Measurements from ENCODE around the gene SPATA20.

Gene SPATA20

DNA sequence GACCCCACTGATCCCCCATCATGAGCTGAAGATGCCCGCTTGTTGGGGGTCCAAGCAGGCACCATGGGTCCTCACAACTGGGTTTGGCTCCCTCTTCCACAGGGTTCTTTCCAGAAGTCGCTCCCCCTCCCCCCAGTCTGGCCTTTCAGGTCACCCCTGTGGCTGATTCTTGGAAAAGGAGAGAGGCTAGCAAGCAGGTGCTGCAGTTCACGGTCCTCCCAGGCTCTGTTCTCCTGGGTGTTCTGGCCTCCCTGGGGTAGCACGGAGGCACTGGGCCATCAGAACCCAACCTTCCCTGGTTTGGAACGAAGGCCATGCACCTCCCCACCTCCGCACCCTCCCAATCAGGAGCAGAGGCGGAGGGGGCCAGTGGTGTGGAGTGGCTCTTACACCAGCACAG lies 32.4 kb downstream of the SPATA20 start:
- no peak for DNase-seq (ENCODE audit: low read depth)

GRCh38 chr17:50580646-50581045 lies 33.7 kb downstream of the SPATA20 start:
- no peak for DNase-seq (ENCODE audit: low read depth)

DNA sequence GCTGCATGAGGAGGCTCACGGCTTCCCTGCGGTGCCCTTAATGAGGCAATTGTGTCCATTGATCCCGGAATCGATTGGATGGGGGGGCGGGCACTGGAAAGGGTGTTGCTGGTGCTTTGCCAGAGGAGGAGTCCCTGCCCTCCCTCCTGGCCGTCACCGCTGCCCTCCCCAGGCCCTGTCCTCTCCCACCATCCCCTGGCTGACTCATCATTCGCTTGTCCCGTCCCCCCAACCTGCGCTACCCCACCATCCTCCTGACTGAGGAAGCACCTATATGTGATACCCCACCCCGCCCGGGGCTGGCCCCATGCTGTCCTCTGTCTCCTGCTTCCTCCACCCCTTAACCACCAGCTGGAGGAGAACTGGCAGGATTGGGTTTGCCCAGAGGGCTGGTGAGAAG lies 34.3 kb downstream of the SPATA20 start:
- DNase-seq (ENCODE audit: low read depth) = no peak

GRCh38 chr17:50582741-50583140 lies 35.8 kb downstream of the SPATA20 start:
- DNase-seq (ENCODE audit: low read depth) = no peak

GRCh38 chr17:50583641-50584040 lies 36.7 kb downstream of the SPATA20 start:
- no peak for DNase-seq (ENCODE audit: low read depth)

DNA sequence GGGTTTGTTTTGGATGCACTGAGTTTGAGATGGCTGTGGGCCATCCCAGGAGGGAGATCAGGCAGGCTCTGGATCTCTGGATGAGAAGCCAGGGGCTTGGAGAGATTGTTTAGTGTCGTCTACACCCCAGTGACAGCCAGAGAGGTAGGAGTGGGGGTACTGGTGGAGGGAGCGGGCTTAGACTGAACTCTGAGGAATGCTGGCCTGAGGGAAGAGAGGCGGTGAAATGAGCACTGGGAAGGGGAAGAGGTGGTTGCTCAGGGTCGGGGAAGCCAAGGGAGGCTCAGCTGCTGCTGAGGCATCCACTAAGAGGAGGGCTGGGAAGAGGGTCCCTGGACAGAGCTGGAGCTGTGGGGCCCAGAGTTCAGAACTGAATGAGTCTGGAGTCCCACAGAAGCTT lies 37.1 kb downstream of the SPATA20 start:
- DNase-seq (ENCODE audit: low read depth) = no peak

- no peak for DNase-seq (ENCODE audit: low read depth)
Measured at GRCh38 chr17:50584749-50585148, 37.8 kb downstream of the SPATA20 start.

GRCh38 chr17:50585346-50585745 lies 38.4 kb downstream of the SPATA20 start:
- DNase-seq (ENCODE audit: low read depth) = no peak

DNA sequence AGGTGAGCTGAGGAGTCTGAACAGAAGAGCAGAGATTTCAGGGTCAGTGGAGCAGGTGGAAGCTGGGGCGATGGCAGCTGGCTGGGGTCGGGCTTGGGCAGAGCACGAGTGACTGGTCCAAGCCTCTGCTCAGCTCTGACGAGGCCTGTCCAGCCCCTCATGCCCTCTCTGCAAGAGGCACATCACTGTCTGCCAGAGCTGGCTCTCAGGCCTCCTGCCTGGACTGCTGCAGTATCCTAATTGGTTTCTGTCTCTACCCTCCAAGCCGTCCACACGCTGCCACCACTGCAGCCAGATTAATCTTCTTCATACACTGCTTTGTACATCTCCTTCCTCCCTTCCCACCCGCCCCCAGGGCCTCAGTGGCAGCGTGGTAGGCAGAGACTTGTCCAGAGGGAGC lies 38.9 kb downstream of the SPATA20 start:
- DNase-seq (ENCODE audit: low read depth) = no peak

GRCh38 chr17:50586421-50587247 lies 39.7 kb downstream of the SPATA20 start:
- no peak for DNase-seq (ENCODE audit: low read depth)

DNA sequence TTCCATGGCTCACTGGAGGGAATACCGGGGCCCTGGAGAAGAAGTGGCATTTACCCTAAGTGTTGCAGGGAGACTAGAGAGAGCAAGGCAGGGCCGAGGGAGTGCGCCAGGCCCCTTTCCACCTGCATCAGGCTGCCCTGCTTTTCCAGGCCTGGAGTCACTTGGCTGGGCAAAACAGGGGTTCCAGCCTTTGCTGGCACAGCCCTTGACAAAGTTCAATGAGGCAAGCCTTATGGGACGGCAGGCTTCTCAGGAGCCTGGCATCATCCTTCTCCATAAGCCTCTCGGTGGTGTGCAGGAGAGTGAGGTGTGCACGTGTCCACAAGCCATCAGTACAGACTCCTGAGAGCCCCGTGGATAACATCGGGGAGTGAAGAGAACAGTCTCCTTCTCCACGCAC lies 40.6 kb downstream of the SPATA20 start:
- DNase-seq (ENCODE audit: low read depth) = no peak

GRCh38 chr17:50588391-50589049 lies 41.5 kb downstream of the SPATA20 start:
- no peak for DNase-seq (ENCODE audit: low read depth)

GRCh38 chr17:50589095-50589705 lies 42.2 kb downstream of the SPATA20 start:
- no peak for DNase-seq (ENCODE audit: low read depth)

DNA sequence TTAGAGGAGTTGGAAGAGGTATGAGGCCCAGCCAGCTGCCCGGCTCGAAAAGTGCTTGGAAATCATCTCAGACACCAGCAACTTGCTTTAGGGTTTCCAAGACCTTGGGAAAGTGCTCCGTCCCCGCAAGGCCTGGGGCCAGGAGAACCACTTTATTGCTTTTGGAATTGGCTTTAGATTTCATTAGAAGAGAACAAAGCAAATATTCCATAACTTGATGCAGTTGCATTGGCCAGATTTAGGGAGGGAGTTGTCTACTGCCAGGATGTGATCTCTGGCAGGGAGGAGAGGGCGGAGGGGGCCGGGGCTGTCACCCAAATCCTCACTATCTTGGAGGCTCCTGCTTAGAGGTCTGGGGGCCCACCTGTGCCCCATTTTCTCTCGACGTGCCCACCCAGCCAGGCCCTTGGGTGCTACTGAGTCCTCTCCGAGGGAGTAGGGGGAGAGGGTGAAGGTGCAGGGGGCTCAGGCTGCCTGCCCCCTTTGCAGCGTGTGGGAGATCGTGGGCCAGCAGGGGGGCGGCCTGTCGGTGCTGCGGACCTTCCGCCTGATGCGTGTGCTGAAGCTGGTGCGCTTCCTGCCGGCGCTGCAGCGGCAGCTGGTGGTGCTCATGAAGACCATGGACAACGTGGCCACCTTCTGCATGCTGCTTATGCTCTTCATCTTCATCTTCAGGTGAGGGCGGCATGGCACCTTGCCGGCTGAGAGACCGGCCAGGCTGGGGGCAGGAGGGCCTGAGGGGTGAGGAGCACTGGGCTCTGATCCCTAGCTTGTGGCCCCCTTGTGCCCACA lies 44.2 kb downstream of the SPATA20 start:
- no peak for DNase-seq (ENCODE audit: low read depth)

- no peak for DNase-seq (ENCODE audit: low read depth)
Measured at GRCh38 chr17:50593321-50593720, 46.3 kb downstream of the SPATA20 start.

- DNase-seq (ENCODE audit: low read depth) = no peak
Measured at GRCh38 chr17:50594128-50594823, 47.3 kb downstream of the SPATA20 start.

GRCh38 chr17:50594892-50595291 lies 47.9 kb downstream of the SPATA20 start:
- no peak for DNase-seq (ENCODE audit: low read depth)

DNA sequence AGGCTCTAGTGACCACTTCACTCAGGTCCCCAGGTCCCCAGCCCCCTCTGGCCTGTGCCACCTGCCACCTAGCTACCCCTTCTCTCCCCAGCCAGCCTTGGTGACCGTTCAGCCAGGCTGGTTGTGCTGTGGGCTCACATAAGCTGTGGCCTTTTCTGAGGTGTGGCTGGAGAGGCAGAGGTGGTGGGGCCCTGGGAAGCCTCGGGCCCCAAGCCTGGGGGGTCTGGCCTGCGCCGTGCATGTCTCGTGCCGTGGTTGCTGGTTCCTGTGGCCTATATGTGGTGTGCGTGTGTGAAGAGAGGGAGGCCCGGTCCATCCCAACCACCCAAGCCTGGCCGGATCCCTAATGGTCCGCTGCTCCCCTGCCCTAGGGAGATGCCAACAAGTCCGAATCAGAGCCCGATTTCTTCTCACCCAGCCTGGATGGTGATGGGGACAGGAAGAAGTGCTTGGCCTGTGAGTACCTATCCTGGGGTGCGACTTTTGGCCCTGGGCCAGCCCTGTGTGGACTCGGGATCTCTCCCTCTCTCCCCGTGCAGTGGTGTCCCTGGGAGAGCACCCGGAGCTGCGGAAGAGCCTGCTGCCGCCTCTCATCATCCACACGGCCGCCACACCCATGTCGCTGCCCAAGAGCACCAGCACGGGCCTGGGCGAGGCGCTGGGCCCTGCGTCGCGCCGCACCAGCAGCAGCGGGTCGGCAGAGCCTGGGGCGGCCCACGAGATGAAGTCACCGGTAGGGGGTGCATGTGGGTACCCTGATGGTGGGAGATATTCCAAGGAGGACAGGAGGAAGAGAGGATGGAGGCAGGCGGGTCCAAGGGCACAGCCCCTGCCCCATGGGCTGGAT lies 49.4 kb downstream of the SPATA20 start:
- no peak for DNase-seq (ENCODE audit: low read depth)

GRCh38 chr17:50598487-50598886 lies 51.5 kb downstream of the SPATA20 start:
- DNase-seq (ENCODE audit: low read depth) = no peak

GRCh38 chr17:50599606-50600005 lies 52.6 kb downstream of the SPATA20 start:
- DNase-seq (ENCODE audit: low read depth) = no peak

DNA sequence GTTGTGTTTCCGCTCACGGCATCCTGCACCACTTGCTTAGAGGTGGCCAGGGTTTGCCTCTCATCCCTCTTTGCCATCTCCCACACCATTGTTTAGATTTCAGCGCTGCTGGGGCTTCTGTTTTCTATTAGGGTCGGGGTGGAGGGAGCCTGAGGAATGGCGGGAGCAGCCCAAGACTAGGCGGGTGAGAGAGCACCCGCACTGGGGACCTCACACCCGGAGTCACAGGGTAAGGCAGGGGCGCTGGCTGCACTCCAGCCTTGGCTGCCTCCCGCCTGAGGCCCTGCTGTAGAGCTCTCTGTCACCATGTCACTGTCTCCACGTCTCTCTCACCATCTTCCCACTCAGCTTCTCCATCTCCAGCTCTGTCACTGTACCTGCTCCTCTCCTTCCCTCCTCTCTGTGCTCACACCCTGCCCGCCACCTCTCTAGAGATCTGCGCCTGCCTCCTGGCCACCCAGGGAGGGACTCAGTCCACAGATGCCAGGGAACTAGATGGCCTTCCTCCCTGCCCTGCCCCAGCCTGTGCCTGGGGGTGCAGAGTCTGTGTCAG lies 54.9 kb downstream of the SPATA20 start:
- no peak for DNase-seq (ENCODE audit: low read depth)

All from stromal cell of bone marrow (primary cell).